ENCODE results near the gene TPRN. TPM values are rescaled to one million over a fixed set of nuclear protein-coding genes. Genes with fewer than 3 reads are reported as not detected.

Gene TPRN
- total RNA-seq, 2 donors from 2014 or later = 90.0 to 91.3 TPM

DNA sequence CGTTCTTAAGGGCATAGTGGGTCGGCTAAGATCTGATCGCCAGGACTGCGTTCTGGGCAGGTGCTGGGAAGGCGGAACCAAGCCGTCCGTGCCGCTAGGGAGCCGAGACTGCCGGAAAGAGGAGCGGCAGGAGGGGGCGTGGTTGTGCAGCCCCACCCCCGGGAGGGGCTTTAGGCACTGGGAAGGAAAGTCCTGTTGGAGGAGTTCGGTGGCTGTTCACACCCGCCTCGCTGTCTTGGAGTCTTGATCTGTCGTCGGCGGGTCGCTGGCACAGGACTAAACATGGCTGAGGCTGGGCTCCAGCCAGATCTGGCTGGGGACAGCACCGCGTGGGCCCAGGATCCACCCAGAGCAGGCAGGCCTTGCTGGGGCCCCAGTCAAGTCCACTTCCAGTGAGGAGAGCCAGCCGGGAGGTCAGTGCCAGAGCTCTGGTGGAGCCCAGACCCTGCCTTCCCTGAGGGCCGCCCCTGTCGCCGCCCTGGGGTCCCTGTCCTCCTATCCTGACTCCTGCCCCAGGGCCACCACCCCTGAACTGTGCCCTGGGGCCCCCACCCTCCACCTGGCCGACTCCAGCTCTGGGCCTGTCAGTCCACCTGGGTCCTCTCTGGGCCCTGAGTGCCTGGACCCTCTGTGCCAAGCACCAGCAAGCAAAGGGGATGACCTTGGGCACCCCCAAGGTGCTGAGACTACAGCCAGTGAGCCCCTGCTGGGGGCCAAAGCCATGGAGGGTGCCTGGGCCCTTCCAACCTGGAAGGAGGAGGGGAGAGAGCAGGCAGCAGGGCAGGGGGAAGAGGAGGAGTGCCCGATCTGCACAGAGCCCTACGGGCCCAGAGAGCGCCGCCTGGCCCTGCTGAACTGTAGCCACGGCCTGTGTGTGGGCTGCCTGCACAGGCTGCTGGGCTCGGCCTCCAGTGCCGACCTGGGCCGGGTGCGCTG, 17.0 kb upstream of the TPRN start:
- Histone ChIP-seq H3K4me3 (peak overlapping the region in 1 of 2 donors; percentile 21), H3K27me3 (no peaks in the 10 kb centered on the region), H3K4me1 (peaks cover 47% of the 10 kb centered on the region), H3K27ac (peak overlapping the region; percentile 79 to 84 (median 82)), H3K36me3 (replicated peaks in 1 of 2; ENCODE audit: insufficient read depth in 1 of 2, low read depth in 2 of 2) (no peaks in the 10 kb centered on the region), H3K9me3 (no peaks in the 10 kb centered on the region)
- DNase-seq = peak; percentile 88 to 94 (median 94)
- ATAC-seq = peak; percentile 75
- peak; percentile 77 to 85 (median 79) for TF ChIP-seq POLR2A (IDR thresholded peaks at IDR 0.05)
- TF ChIP-seq, protein P1, sequence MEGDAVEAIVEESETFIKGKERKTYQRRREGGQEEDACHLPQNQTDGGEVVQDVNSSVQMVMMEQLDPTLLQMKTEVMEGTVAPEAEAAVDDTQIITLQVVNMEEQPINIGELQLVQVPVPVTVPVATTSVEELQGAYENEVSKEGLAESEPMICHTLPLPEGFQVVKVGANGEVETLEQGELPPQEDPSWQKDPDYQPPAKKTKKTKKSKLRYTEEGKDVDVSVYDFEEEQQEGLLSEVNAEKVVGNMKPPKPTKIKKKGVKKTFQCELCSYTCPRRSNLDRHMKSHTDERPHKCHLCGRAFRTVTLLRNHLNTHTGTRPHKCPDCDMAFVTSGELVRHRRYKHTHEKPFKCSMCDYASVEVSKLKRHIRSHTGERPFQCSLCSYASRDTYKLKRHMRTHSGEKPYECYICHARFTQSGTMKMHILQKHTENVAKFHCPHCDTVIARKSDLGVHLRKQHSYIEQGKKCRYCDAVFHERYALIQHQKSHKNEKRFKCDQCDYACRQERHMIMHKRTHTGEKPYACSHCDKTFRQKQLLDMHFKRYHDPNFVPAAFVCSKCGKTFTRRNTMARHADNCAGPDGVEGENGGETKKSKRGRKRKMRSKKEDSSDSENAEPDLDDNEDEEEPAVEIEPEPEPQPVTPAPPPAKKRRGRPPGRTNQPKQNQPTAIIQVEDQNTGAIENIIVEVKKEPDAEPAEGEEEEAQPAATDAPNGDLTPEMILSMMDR (IDR thresholded peaks at IDR 0.05) = peak in 4 of 7 experiments; percentile 26 to 41 (median 32)
- WGBS, 2 donors = 37 to 56% methylated on average over 8 to 36 of the region's 36 CpGs
- intact Hi-C loops (cut with DNase I) = no loop called here

DNA sequence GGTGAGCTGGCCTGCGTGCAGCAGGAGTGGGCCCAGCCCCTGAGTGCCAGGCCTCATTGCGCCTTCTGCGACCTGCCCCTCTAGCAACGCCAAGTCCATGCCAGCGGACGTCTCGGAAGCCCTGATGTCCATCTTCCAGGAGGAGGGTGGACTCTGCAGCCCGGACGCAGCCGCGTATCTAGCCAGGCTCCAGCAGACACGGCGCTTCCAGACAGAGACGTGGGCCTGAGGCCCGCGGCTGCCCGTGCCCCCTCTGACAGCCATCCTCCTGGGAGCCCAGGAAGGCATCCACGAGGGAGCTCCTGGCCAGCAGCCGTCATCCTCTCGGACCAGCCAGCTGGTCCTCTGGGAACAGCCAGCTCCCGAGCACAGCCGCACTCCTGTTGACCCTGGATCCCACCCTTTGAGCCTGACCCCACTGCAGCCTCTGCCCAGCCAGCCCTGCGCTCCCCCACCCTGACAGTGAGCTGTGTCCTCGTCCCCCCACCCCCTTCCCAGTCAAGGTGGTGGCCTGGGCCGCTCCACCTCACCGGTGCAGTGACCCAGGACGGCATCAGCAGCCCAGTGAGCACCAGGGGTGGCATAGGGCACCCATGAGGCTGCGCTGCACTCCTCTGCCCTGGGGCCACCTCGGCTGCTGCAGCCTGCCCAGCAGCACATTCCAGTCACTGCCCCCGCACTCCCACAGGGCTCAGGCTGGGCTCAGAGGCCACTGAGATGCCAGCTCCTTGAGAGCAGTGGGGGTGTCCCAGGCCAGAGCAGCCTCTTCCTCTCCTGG, 15.8 kb upstream of the TPRN start:
- H3K4me1 ChIP-seq = peaks cover 39% of the 10 kb centered on the region
- ATAC-seq (no peak), DNase-seq (no peak)
- H3K36me3 ChIP-seq (replicated peaks in 1 of 2; ENCODE audit: insufficient read depth in 1 of 2, low read depth in 2 of 2) = no peaks in the 10 kb centered on the region
- WGBS, 2 donors = 86 to 93% methylated on average over 13 to 22 of the region's 30 CpGs
- H3K9me3 ChIP-seq = no peaks in the 10 kb centered on the region
- intact Hi-C loops (cut with DNase I) = no loop called here
- peak overlapping the region in 3 of 4 donors; percentile 79 to 82 (median 81) for H3K27ac ChIP-seq
- no peaks in the 10 kb centered on the region for H3K27me3 ChIP-seq
- no peak overlapping the region for H3K4me3 ChIP-seq
- TF ChIP-seq, protein P1 (IDR thresholded peaks at IDR 0.05) = no peak
- no peak for TF ChIP-seq POLR2A (IDR thresholded peaks at IDR 0.05)

DNA sequence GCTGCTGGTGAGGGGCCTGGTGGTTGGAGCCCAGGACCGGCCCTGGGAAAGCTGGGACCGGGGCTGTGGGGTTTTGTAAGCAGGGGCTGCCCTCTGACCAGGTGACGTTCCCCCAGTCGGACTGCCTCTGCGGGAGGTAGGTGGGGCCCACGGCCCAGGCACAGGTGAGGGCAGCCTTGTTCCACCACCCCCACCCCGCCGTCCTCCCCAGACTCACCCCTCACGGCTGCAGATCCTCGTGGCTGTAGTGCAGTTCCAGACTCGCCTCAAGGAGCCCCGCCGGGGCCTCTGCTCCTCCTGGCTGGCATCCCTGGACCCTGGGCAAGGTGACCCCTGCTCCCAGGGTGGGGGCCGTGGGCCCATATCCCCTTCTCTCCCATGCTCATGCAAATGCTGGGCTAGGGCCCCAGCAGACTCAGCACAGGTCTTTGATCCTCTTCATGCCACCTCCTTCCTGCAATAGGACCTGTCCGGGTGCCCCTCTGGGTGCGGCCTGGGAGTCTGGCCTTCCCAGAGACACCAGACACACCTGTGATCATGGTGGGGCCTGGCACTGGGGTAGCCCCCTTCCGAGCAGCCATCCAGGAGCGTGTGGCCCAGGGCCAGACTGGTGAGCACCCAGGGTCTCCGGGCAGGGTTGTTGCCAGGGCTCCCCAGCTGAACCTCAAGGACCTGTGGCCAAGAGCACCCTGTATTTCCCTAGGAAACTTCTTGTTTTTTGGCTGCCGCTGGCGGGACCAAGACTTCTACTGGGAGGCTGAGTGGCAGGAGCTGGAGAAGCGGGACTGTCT, 14.8 kb upstream of the TPRN start:
- intact Hi-C loops (cut with DNase I) = no loop called here

DNA sequence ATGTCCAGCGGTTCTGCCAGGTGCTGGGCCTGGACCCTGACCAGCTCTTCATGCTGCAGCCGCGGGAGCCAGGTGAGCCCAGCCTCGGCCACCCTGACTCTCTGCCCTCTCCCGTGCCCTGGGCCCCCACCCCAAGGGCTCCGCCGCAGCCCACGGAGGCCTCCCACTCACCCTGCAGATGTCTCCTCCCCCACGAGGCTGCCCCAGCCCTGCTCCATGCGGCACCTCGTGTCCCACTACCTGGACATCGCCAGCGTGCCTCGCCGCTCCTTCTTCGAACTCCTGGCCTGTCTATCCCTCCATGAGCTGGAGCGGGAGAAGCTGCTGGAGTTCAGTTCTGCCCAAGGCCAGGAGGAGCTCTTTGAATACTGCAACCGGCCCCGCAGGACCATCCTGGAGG, 14.1 kb upstream of the TPRN start:
- H3K4me1 ChIP-seq = peaks cover 30% of the 10 kb centered on the region
- no peak overlapping the region for H3K27ac ChIP-seq
- no peaks in the 10 kb centered on the region for H3K36me3 ChIP-seq (replicated peaks in 1 of 2; ENCODE audit: insufficient read depth in 1 of 2, low read depth in 2 of 2)
- intact Hi-C loops (cut with DNase I) = no loop called here
- ATAC-seq (no peak), DNase-seq (no peak)
- H3K4me3 ChIP-seq = no peak overlapping the region
- 89 to 95% methylated on average over 18 of the region's 19 CpGs for WGBS, 2 donors
- no peaks in the 10 kb centered on the region for H3K27me3 ChIP-seq
- TF ChIP-seq, protein P1 (IDR thresholded peaks at IDR 0.05) = no peak
- no peak for TF ChIP-seq POLR2A (IDR thresholded peaks at IDR 0.05)
- no peaks in the 10 kb centered on the region for H3K9me3 ChIP-seq

More for the DNA sequence above, 14.8 kb upstream of the TPRN start:
- H3K9me3 ChIP-seq = no peaks in the 10 kb centered on the region
- WGBS, 2 donors = 96 to 100% methylated on average over 4 to 17 of the region's 22 CpGs
- TF ChIP-seq, protein P1 (IDR thresholded peaks at IDR 0.05) = no peak
- no peak for TF ChIP-seq POLR2A (IDR thresholded peaks at IDR 0.05)
- no peaks in the 10 kb centered on the region for H3K36me3 ChIP-seq (replicated peaks in 1 of 2; ENCODE audit: insufficient read depth in 1 of 2, low read depth in 2 of 2)
- H3K4me1 ChIP-seq = peaks cover 38% of the 10 kb centered on the region
- H3K4me3 ChIP-seq = no peak overlapping the region
- H3K27ac ChIP-seq = no peak overlapping the region
- ATAC-seq (no peak), DNase-seq (no peak)
- H3K27me3 ChIP-seq = no peaks in the 10 kb centered on the region

All from body of pancreas (tissue), 4 donors.